Vagina (tissue), 2 donors: ENCODE measurements around the gene TMED10.

Source experiments
- POLR2A ChIP-seq, 2 donors: fragments of 450-650 bp; IDR thresholded peaks; one replicate each; pipeline ENCODE4 v1.6.1; 2017; ENCODE audit warnings: antibody characterized with exemption in 2 of 2, mild to moderate bottlenecking in 2 of 2, moderate library complexity in 2 of 2
- POLR2AphosphoS5 ChIP-seq, 2 donors: sonication (generic); formaldehyde crosslinking; IDR thresholded peaks; one replicate each; pipeline ENCODE4 v1.9.0; 2017; ENCODE audit warnings: antibody characterized with exemption in 2 of 2, mild to moderate bottlenecking in 2 of 2, low read depth in 1 of 2; ENCODE audit not compliant: insufficient read depth in 1 of 2
- TF ChIP-seq, protein P1 (sequence below), 3 experiments: fragments of 450-650 bp in 2 of 3; fragments of 200-600 bp in 1 of 3; sonication (generic) in 1 of 3; IDR thresholded peaks; one replicate each; pipeline ENCODE4 v1.5.1; 2017 to 2019; ENCODE audit warnings: antibody characterized with exemption in 3 of 3, mild to moderate bottlenecking in 2 of 3, moderate library complexity in 2 of 3

DNA sequence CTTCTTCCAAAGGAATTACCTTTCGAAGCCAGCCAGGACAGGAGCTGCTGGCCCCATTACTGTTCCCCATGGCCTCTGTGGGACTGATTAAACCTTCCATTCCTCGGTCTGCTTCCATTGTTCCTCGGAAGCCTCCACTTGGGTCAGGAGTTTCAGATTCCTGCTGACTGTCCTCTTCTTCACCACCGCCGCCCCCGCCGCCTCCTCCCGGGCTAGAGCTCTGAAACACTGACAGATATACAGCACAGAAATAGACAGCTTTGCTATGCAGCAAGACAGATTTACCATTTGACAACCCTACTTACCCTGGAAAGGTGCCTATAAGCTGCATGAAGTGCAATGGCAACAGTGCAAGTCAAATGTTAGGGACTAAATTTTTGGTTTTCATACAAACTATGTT is 85.2 kb downstream of the TMED10 start:
- TF ChIP-seq, protein P1, sequence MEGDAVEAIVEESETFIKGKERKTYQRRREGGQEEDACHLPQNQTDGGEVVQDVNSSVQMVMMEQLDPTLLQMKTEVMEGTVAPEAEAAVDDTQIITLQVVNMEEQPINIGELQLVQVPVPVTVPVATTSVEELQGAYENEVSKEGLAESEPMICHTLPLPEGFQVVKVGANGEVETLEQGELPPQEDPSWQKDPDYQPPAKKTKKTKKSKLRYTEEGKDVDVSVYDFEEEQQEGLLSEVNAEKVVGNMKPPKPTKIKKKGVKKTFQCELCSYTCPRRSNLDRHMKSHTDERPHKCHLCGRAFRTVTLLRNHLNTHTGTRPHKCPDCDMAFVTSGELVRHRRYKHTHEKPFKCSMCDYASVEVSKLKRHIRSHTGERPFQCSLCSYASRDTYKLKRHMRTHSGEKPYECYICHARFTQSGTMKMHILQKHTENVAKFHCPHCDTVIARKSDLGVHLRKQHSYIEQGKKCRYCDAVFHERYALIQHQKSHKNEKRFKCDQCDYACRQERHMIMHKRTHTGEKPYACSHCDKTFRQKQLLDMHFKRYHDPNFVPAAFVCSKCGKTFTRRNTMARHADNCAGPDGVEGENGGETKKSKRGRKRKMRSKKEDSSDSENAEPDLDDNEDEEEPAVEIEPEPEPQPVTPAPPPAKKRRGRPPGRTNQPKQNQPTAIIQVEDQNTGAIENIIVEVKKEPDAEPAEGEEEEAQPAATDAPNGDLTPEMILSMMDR (IDR thresholded peaks at IDR 0.05), result no peak
- TF ChIP-seq POLR2AphosphoS5 (IDR thresholded peaks at IDR 0.05; ENCODE audit: insufficient read depth in 1 of 2, low read depth in 1 of 2) (no peak), POLR2A (IDR thresholded peaks at IDR 0.05) (no peak)
